WERI-Rb-1 (cell line): Measurements from ENCODE around the gene TP63.

Experiments used
- DNase-seq: peaks from one replicate; pipeline ENCODE4 v3.0.0-alpha.2; 2020
- H3K27ac ChIP-seq: fragments of 250-450 bp; sonication (Bioruptor Pico); 2 replicates; pipeline ENCODE4 v1.5.1; 2020; ENCODE audit warnings: mild to moderate bottlenecking, moderate library complexity
- H3K27me3 ChIP-seq: fragments of 250-450 bp; sonication (Bioruptor Pico); 2 replicates; pipeline ENCODE4 v1.5.1; 2021; ENCODE audit warnings: mild to moderate bottlenecking, low read depth, moderate library complexity; ENCODE audit not compliant: insufficient read depth, severe bottlenecking
- H3K36me3 ChIP-seq: fragments of 250-450 bp; sonication (Bioruptor Pico); 2 replicates; pipeline ENCODE4 v1.5.1; 2020; ENCODE audit warnings: mild to moderate bottlenecking, moderate library complexity
- H3K4me3 ChIP-seq: 2 replicates; pipeline ENCODE4 v1.5.1; 2011; ENCODE audit warnings: low read depth, mild to moderate bottlenecking, control low read depth, low read length
- H3K9me3 ChIP-seq: fragments of 250-450 bp; sonication (Bioruptor Pico); 2 replicates; pipeline ENCODE4 v1.5.1; 2021; ENCODE audit warnings: mild to moderate bottlenecking, moderate library complexity; ENCODE audit not compliant: severe bottlenecking
- CTCF ChIP-seq: IDR thresholded peaks from 2 replicates; pipeline ENCODE4 v1.5.1; 2011; ENCODE audit warnings: low read depth, mild to moderate bottlenecking, control low read depth, inconsistent platforms, low read length

The TP63 gene

GRCh38 chr3:189631373-189631408 is at the start of gene TP63:
TP63 (plus strand) TSS chr3:189631389; CDS start chr3:189631516, 127 bp downstream.
- DNase-seq, result no peak
- no peak for TF ChIP-seq CTCF
- H3K9me3 ChIP-seq, result no peaks in the 10 kb centered on the region
- H3K4me3 ChIP-seq, result no peak within 1 kb of the TSS
- no peak within 1 kb of the TSS for H3K27ac ChIP-seq
- no peaks in the 10 kb centered on the region for H3K36me3 ChIP-seq
- H3K27me3 ChIP-seq, result no peaks in the 10 kb centered on the region

DNA sequence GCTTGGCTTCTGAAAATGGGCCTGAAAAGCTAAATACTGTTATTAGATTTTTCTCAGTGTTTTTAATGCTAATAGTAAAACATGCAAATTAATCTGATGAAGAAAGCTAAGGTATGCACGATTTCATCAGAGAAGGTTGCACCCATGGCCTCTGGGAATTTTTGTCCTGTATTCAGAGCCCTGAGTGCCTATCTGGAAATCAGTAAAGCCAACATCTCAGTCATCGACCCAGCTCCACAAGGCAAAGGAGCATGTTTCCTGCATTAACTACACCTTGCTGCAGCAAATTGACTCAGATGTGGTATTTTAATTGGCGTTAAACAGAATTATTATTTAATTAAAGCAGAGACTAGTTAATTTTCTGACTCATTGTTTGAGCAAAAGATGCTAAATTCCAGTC is 49.0 kb upstream of the TP63 start:
- Histone ChIP-seq H3K27me3 (no peaks in the 10 kb centered on the region), H3K9me3 (no peaks in the 10 kb centered on the region), H3K4me3 (no peak overlapping the region), H3K27ac (no peak overlapping the region), H3K36me3 (no peaks in the 10 kb centered on the region)
- no peak for DNase-seq
- no peak for TF ChIP-seq CTCF

GRCh38 chr3:189584645-189585044 is 46.5 kb upstream of the TP63 start:
- no peak overlapping the region for H3K27ac ChIP-seq
- no peaks in the 10 kb centered on the region for H3K9me3 ChIP-seq
- H3K4me3 ChIP-seq, result no peak overlapping the region
- no peak for TF ChIP-seq CTCF
- H3K27me3 ChIP-seq, result no peaks in the 10 kb centered on the region
- no peaks in the 10 kb centered on the region for H3K36me3 ChIP-seq
- no peak for DNase-seq

DNA sequence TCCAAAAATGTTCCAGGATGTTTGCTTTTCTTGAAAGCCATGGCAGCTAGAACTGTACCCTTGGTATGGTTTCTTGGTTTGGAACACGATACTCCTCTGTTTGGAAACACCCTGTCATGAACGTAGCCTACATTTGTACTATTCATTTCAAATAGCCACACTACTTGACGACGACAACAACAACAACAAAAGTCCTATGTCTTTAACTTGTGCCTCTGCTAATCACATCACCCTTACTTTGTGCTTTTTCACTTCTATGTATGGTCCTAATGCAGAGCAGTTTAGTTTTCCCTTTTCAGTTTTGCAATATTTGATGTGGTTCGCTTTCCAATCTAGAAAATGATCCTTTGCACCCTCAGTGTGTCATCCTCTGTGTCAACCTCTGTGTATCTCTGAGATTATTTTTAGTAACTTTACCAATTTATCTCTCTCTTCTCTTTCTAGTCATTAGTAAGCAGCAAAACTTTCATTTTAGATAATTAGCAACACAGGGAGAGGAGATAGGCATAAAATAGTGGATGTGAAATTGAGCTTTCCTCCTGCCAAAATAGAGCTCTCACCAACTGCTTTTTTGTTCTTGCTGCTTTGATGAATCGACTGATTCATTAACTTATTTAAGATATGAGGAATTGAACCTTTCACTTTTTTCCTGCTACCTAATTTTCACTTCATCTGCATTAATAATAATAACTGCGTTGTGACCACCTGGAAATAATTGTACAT is 44.1 kb upstream of the TP63 start:
- Histone ChIP-seq H3K27ac (no peak overlapping the region), H3K9me3 (no peaks in the 10 kb centered on the region), H3K36me3 (no peaks in the 10 kb centered on the region), H3K27me3 (no peaks in the 10 kb centered on the region), H3K4me3 (no peak overlapping the region)
- DNase-seq, result no peak
- no peak for TF ChIP-seq CTCF

GRCh38 chr3:189587664-189588040 is 43.5 kb upstream of the TP63 start:
- Histone ChIP-seq H3K9me3 (no peaks in the 10 kb centered on the region), H3K36me3 (no peaks in the 10 kb centered on the region), H3K4me3 (no peak overlapping the region), H3K27me3 (no peaks in the 10 kb centered on the region), H3K27ac (no peak overlapping the region)
- DNase-seq, result no peak
- TF ChIP-seq CTCF, result no peak

- no peak for TF ChIP-seq CTCF
- no peak for DNase-seq
- H3K9me3 ChIP-seq, result no peaks in the 10 kb centered on the region
- H3K27ac ChIP-seq, result no peak overlapping the region
- H3K4me3 ChIP-seq, result no peak overlapping the region
- H3K36me3 ChIP-seq, result no peaks in the 10 kb centered on the region
- H3K27me3 ChIP-seq, result no peaks in the 10 kb centered on the region
Measured at GRCh38 chr3:189588070-189588469, 43.1 kb upstream of the TP63 start.
